Activated CD8-positive, alpha-beta memory T cell treated with anti-CD3 and anti-CD28 coated beads for 48 hours (primary cell): ENCODE results near the gene CUX1.

Experiments
- DNase-seq, 3 experiments: peaks; one replicate each; pipeline ENCODE4 v3.0.0-alpha.2; 2020; ENCODE audit warnings: low read depth in 2 of 3, low spot score in 2 of 3

Gene CUX1

DNA sequence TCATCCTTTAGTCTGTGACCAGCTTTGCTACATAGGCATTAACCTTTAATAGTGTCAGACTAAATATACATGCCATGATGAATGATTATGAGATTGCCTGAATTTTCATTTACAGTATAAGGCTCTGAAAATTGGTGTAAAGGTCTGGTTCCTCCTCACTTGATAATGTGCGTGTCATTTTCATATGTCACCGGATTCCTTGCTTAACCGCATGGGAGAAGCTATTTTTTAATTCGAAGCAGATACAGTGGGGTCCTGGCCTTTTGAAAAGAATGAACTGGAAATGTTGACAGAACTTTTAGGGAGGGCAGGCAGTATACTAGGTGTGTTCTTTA is 276.9 kb downstream of the CUX1 start:
- no peak for DNase-seq

DNA sequence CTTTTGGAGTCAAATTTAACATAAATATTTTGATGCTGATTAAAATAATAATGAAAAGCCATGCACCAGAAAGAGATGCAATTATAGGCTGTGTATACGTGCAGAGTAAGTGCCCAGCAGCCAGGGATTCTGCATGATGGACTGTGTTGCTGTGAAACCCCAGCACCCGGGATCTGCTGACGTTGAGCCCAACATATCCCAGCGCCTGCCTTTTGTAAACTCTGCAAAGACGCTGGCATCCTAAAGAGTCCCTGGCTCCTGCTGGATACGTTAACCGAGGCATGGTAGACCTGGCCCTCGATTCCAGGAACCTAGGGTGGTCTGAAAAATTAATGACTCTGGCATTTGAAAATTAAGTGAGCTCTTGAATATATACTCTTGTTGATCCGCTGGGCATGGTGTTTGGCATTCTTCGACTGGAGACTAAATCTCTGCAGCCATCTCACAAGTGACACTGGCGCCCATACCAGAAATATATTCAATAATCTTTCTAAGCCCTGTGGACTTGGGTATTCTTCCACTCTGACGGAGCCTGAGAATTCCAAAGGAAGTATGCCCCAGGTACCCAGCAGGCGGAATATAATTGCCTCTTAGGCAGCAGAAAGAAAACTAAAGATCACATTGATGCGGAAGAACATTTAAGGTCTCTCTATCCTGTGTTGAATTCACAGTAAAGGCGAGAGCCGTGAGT is 278.0 kb downstream of the CUX1 start:
- no peak for DNase-seq

DNA sequence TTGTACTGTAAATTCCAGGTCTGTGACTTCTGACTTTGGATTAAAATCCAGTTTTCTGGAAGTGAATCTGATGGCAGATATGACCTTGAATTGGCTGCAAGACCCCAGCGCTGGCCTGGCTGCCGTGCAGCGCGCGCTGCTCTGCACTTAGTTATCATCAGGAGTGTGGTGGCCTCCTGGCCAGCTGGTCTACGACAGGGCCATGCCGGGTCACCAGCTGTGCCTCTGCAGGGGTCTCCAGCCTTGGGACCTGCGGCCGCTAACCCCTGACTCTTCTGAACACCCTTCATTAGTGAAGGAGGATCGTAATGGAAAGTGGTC is 278.5 kb downstream of the CUX1 start:
- DNase-seq, result no peak

DNA sequence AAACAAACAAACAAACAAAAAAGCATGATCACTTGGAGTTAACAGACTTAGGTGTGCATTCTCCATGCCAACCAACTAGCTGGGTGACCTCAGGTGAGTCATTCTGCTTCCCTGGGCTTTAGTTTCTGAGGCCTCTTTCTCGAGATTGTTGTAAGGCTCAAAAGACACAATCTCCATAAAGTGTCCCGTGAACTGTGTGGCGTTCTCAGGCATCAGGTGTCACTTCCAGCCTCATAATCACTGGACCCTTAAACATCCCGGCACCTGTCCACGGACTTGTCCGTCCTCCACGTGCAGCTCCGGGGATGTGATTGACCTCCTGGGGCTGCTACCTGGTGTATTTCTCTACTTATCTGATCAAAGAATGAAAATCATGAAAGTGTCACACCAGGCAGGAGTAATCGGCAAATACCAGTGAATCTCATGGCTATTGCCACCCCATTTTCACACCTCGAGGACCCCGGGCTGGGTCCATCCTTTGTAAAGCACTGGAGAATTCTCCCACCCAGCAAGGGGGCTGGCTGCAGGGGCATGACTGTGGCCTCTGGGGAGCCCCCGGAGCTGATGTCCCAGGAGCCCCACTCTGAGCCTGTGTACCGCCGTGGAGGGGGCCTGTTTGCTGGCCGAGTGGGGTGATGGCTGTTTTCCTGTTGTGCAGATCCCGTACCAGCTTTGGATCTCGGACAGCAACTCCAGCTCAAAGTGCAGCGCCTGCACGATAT is 279.4 kb downstream of the CUX1 start:
- no peak for DNase-seq

DNA sequence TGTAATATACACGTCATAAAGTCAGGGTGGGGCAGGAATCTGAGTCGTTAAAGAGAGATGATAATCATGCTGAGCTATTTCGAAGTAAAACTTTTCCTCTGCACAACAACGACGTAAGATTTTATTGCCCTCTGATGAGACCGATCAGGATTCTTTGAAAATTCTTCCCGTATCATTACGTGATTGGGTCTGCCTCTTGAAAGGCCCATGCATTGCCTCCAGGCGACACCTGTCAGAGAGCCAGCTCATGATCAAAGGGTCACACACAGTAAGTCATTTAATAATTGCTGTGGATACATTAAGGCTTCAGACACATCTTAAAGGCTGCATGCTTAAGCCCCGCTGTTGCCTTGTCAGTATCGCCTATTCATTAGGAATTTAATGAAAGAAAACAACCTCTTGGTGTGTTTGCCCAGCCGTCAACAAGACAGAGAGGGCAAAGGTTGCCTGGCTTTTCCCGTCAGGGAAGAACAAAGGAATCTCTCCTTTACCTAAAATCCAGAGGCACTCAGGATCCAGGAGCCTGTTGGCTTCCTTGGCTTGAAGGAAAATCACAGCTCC is 280.3 kb downstream of the CUX1 start:
- DNase-seq, result no peak

DNA sequence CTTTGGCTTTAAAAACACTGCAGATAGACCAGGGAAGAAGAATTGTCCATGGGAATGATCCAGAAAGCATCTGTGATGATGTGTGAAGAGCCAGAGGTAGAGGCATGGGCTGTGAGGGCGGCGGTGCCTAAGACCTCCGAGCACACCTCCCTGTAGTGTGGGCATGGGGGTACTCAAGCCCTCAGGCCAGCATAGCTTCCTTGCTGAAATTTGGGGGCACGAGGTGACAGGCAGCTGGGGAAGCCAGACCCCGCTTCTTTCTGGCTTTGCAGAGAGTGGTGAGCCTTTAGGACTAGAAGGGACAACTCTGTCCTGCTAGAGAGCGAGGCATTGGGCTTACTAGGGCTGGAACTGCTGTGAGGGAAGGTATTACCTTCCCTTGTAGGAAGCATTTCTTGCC is 281.6 kb downstream of the CUX1 start:
- no peak for DNase-seq

DNA sequence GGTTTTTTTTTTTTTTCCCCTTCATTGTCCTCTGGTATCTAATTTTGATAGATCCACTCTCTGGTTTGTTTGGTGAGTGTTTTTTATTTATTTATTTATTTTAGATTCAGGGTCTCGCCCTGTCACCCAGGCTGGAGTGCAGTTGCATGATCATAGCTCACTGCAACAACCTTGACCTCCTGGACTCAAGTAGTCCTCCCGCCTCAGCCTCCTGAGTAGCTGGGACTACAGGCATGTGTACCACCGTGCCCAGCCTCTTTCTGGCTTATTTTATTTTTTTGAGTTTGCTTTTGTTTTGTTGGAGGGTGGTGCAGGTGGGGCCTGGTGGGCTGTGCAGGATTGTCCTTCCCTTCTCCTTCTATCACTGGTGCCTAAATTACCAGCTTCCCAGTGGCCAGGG is 282.0 kb downstream of the CUX1 start:
- DNase-seq, result no peak

DNA sequence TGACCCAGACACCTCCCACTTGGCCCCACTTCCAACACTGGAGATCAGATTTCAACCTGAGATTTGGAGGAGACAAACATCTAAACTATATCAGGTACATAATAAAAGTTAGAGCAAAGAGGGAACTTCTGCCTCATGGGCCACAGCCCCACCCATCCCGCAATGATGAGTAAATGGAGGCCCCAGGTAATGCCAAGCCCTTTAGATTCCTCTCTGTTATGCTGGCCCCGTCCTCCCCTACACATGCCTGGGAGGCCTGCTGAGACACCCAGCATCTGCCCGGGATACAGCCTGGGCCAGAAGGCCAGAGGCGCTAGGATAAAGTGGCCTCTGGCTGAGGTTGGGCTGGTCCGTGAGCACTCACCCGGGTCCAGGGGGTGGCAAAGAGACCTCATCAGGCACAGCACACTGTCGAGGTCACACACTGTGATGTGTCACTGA is 283.7 kb downstream of the CUX1 start:
- no peak for DNase-seq

DNA sequence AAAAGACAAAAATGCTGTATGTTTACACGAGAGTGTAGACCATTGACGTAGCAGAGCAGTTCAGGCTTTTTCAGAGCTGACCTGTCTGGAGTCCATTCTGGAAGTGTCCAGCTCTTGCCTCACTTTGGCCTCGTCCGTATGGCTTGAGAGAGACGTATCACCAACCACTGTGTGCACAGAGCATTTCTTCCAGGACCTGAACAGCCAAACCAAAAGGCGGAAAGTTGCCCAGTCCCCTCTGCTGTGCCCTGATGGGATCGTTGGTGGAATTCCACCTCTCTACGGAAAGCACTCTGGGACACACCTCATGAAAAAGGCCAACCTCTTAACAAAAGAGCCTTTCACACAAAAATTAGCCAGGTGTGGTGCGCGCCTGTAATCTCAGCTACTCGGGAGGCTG is 284.5 kb downstream of the CUX1 start:
- DNase-seq, result no peak

DNA sequence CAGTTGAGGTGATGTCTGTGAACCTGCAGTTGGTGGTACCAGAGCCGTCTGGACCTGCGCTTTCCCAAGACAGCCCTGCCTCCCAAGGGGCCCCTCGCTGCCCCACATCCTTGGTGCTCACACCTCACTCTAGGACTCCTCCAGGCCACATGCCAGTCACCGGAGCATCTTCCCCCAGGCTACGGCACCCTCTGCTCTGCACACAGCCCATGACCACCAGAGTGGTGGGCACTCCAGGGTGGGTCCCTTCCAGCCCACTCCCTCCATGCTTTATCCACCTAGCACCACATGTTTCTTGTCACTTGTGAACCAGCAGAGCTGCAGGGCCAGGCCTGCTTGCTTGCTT is 285.6 kb downstream of the CUX1 start:
- no peak for DNase-seq

DNA sequence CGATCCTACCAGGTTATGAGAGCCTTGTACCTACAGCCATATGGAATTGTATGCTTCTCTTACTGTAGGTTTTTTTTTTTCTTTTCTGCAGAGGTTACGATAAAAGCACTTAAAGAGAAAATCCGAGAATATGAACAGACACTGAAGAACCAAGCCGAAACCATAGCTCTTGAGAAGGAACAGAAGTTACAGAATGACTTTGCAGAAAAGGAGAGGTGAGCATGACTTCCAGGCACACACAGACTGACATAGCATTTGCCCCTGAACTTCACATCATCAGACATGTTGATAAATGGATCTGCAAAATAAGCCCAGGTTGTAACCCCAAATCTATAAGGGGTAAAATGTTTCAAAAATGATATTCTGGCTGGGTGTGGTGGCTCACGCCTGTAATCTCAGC is 286.8 kb downstream of the CUX1 start:
- DNase-seq, result no peak

DNA sequence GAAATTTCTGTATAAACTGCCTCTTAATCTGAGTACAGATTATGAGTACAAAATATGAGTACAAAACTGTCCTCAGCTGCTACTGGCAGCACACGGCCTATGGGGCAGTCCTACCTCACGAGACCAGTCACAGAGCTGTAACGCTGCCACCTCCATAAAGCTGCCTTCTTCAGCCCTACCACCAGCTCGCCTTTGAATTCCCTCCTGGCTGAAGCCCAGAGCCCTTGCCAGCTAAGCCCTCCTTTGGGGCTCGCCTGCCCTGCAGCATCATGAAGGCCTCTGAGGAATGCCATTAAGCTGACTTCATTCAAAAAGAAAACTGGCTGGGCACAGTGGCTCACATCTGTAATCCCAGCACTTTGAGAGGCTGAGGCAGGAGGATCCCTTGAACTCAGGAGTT is 289.2 kb downstream of the CUX1 start:
- DNase-seq, result no peak

DNA sequence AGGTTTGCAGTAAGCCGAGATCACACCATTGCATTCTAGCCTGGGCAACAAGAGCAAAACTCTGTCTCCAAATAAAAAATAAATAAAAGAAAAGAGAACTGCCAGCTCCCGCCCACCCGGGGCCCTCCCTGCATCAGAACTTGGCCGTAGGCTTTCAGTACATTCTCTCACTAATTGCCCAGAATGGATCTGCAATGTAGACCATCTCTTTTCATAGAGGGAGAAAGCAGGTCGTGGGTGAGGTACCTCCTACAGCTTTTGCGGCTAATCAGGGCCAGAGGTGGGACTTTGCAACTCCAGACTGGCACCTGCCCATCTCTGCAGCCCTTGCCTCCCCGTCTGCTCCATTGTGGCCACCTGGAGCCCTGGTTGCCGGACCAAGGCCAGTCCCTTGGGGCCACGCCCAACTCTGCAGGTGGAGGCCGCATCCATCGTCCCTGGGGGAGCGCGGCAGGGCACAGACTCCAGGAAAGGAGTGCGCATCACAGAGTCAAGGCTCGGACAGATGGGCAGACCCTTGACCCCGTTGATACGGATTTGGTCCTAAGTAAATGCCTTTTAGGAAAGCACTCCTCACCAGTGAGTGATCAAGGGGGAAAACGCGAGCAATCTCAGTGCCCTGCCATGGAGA is 290.2 kb downstream of the CUX1 start:
- DNase-seq, result no peak

DNA sequence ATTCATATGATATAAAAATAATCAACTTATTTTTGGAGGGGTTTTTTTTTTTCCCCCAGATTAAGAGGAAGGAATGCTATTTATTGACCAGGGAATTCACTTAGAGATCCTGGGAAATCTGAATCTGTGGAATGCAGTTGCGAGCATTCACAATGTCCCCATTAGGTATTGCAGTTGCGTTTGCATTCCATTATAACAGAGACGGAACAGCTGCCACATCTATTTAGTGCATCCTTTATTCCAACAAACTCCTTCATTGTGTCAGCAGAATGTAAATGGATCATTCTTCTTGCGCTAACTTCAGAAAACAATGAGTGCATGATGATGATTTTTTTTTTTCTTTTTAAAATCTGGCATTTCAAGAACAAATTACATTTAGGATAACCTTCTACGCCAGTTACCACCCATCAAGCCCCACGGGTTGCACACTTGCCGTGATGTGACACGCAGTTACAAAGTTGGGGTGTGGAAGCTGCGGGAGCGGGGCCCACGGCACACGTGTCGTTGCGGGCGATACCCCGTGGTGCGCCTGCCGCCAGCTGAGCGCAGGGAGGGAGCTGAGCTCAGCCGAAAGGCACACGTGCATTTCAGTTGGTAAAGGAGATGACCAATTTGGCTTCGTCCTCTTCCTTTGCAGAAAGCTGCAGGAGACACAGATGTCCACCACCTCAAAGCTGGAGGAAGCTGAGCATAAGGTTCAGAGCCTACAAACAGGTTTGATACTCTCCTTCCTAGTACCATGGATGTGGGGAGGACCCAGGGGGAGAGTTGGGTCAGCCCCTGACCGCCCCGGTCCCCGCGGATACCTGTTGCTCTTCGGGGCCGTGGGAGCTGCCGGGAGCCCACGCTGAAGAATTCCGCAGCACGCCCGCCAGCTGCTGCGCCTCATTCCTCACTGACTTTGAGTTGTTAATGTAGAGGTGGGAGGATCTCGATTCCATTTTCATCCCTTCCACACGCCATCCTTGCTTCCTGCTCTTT is 293.9 kb downstream of the CUX1 start:
- no peak for DNase-seq

DNA sequence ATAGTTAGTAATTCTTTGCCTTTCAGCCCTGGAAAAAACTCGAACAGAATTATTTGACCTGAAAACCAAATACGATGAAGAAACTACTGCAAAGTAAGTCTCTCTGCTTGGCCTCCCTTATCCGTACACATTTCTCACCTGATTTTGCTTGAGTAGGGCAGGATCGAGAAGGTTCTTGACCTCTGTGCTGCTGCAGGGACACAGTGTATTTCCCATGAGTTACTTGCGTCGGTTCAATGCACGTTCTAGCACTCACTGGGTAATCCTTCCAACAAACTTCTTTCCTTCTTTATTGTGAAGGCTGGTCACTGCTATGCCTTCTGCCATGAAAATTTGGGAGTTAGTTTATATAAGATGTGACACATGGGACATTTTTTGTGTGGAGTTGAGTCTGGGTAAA is 297.8 kb downstream of the CUX1 start:
- no peak for DNase-seq

DNA sequence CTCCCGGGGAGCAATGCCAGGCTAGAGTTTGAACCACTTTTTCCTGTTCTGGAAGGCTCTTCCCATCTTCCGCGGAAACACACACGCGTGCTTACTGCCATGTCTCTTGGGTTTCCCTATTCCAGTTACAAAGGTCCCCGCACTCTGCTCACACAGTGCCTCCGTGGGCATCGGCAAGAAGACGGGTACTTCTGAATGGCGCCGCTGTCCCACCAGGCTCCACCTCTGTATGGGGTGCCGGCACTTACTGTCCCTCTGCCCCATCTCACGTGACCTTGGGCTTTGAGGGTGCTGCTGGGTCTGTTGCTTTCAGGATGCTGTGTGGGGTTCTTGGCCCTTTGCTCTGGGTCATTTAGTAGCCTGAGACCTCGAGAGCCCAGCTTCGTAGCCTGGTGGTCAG is 298.5 kb downstream of the CUX1 start:
- DNase-seq, result no peak

DNA sequence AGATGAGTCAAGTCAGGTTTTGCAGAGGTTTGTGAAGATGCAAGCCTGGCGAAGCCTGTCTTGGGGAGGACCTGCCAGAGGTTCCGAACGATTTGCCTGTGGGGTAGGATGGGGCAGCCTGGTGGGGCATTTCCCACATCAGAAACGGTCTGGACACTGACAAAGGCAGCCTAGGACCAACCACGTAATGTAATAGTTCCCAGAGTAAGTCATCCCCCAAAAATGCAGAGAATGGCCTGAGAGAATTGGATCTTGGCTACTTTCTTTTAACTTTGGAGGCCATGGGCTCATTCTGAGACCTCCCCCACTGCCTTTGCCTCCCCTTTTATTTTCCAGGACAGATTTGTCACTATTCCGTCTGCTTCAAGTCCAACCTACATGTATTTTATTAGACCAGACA is 300.3 kb downstream of the CUX1 start:
- DNase-seq, result no peak

DNA sequence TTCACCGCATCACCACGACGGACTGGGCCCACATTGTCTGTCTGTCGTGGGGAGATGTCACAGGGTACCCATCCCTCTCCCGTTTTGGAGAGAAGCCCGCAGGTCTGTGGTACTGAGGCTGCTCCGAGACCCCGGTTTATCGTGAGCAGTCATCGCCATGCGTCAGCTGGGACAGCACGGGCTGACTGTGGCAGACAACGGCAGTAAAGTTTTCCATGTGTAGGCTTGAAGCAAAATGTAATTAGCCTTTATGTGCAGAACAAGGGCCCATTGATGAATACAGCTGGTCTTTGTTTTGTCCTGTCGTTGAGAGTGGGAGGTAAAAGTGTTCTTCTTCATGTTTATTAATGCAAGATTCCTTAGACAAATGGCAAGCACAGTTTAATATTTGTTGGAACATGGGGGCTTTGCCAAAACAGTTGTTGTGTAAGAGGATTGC is 301.8 kb downstream of the CUX1 start:
- DNase-seq, result no peak

DNA sequence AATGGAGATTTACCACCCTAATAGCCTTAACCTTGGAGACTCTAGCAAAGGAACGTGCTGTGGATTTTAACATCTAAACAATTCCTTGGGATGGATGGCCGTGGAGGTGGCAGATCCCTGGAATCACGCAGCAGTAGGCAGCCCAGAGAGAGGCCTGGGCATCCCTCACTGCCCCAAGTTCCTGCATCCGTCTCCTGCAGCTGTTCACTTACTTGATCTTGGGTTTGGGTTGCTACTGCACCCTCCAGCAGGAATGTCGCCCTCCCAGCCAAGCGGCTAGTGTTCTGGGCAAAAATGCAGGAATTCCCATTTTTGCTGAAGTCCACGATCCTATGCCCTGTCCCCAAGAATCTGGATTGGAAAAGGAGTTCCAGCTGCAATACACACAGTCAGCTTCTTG is 302.5 kb downstream of the CUX1 start:
- no peak for DNase-seq

DNA sequence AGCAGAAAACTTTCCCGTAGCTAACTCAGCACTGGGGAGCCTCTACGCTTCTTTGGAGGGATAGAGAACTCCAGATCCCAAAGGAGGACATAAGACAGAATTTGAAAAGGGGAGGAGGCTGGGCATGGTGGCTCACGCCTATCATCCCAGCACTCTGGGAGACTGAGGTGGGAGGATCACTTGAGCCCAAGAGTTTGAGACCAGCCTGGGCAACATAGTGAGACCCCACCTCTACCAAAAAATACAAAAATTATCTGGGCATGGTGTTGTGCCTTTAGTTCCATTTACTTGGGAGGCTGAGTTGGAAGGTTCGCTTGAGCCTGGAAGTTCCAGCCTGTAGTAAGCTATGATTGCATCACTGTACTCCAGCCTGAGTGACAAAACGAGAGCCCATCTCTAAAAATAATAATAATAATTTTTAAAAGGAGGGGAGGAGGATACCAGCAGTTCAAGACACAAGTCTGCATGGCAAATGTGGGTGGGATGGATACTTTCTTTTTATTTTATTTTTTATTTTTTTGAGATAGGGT is 303.3 kb downstream of the CUX1 start:
- DNase-seq, result no peak

DNA sequence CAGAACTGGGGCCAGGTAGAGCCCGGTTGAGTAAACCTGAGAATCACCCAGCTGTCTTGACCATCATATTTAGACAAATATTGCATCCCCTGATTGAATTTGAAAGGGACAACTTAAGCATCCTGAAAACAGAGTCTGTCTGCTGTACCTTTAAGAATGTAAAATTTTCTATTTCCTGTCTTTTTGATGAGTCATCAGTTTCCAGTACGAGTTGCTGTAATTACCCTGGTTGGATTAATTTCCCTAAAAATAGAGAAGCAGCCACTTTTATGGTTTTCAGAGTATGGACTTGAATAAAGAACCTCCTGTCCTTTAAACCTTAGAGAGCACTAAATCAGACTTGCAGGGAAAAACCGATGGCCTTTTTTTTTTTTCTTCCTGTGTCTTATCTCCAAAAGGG is 304.6 kb downstream of the CUX1 start:
- no peak for DNase-seq
